ENCODE measurements around the gene DCTN1.

The DCTN1 gene

GRCh38 chr2:74374509-74375205 lies 5.5 kb downstream of the DCTN1 start:
- Histone ChIP-seq H3K4me3 (no peak overlapping the region), H3K9ac (no peak overlapping the region)
- no peak for TF ChIP-seq Cebpa-rat (IDR thresholded peaks at IDR 0.05)

GRCh38 chr2:74373985-74374384 lies 6.1 kb downstream of the DCTN1 start:
- H3K4me2 ChIP-seq = peak overlapping the region; percentile 63
- H4K20me1 ChIP-seq = peaks cover 66% of the 10 kb centered on the region
- TF ChIP-seq Cebpa-rat (IDR thresholded peaks at IDR 0.05) = no peak
- peaks cover 90% of the 10 kb centered on the region for H3K36me3 ChIP-seq
- H3K9me3 ChIP-seq = no peaks in the 10 kb centered on the region
- no peak overlapping the region for H3K9ac ChIP-seq
- peaks cover 35% of the 10 kb centered on the region for H3K4me1 ChIP-seq
- no peak overlapping the region for H3K27ac ChIP-seq
- H3K4me3 ChIP-seq = no peak overlapping the region
- no peaks in the 10 kb centered on the region for H3K27me3 ChIP-seq

More at GRCh38 chr2:74374509-74375205, 5.5 kb downstream of the DCTN1 start:
- no peaks in the 10 kb centered on the region for H3K27me3 ChIP-seq
- no peak overlapping the region for H3K27ac ChIP-seq
- H4K20me1 ChIP-seq = peaks cover 73% of the 10 kb centered on the region
- H3K4me1 ChIP-seq = peaks cover 42% of the 10 kb centered on the region
- no peaks in the 10 kb centered on the region for H3K9me3 ChIP-seq
- peaks cover 89% of the 10 kb centered on the region for H3K36me3 ChIP-seq
- H3K4me2 ChIP-seq = no peak overlapping the region

GRCh38 chr2:74373221-74373676 lies 6.9 kb downstream of the DCTN1 start:
- Histone ChIP-seq H3K4me1 (peaks cover 30% of the 10 kb centered on the region), H3K36me3 (peaks cover 90% of the 10 kb centered on the region), H3K27ac (peak overlapping the region; percentile 35; the same call in 1 of the 2 replicates), H3K9ac (0 out of 2 replicates have a peak overlapping the region, but pooled peaks have one; percentile 3), H3K9me3 (no peaks in the 10 kb centered on the region), H3K27me3 (no peaks in the 10 kb centered on the region), H4K20me1 (peaks cover 59% of the 10 kb centered on the region), H3K4me3 (no peak overlapping the region), H3K4me2 (peak overlapping the region; percentile 63)
- TF ChIP-seq Cebpa-rat (IDR thresholded peaks at IDR 0.05) = no peak

GRCh38 chr2:74372674-74373073 lies 7.4 kb downstream of the DCTN1 start:
- Histone ChIP-seq H3K9ac (0 out of 2 replicates have a peak overlapping the region, but pooled peaks have one; percentile 3), H3K4me1 (peaks cover 30% of the 10 kb centered on the region), H3K4me2 (peak overlapping the region; percentile 63), H3K36me3 (peaks cover 90% of the 10 kb centered on the region), H3K4me3 (no peak overlapping the region), H4K20me1 (peaks cover 53% of the 10 kb centered on the region), H3K9me3 (no peaks in the 10 kb centered on the region), H3K27me3 (no peaks in the 10 kb centered on the region), H3K27ac (peak overlapping the region; percentile 35; the same call in 1 of the 2 replicates)
- no peak for TF ChIP-seq Cebpa-rat (IDR thresholded peaks at IDR 0.05)

GRCh38 chr2:74371421-74371820 lies 8.7 kb downstream of the DCTN1 start:
- H3K27me3 ChIP-seq = no peaks in the 10 kb centered on the region
- H4K20me1 ChIP-seq = peaks cover 41% of the 10 kb centered on the region
- peaks cover 90% of the 10 kb centered on the region for H3K36me3 ChIP-seq
- H3K9ac ChIP-seq = no peak overlapping the region
- H3K9me3 ChIP-seq = no peaks in the 10 kb centered on the region
- no peak overlapping the region for H3K4me2 ChIP-seq
- H3K4me3 ChIP-seq = no peak overlapping the region
- no peak overlapping the region for H3K27ac ChIP-seq
- TF ChIP-seq Cebpa-rat (IDR thresholded peaks at IDR 0.05) = no peak
- H3K4me1 ChIP-seq = peaks cover 28% of the 10 kb centered on the region

- Histone ChIP-seq H3K27me3 (no peaks in the 10 kb centered on the region), H3K4me2 (no peak overlapping the region), H3K27ac (no peak overlapping the region), H3K9ac (no peak overlapping the region), H3K4me3 (no peak overlapping the region), H3K4me1 (peaks cover 19% of the 10 kb centered on the region), H4K20me1 (peaks cover 26% of the 10 kb centered on the region), H3K9me3 (no peaks in the 10 kb centered on the region), H3K36me3 (peaks cover 90% of the 10 kb centered on the region)
- TF ChIP-seq Cebpa-rat (IDR thresholded peaks at IDR 0.05) = no peak
Observed at GRCh38 chr2:74369976-74370375, 10.1 kb downstream of the DCTN1 start.

- Histone ChIP-seq H3K4me3 (no peak overlapping the region), H3K27me3 (no peaks in the 10 kb centered on the region), H4K20me1 (peaks cover 12% of the 10 kb centered on the region), H3K27ac (no peak overlapping the region), H3K9ac (no peak overlapping the region), H3K4me1 (peaks cover 11% of the 10 kb centered on the region), H3K36me3 (peaks cover 93% of the 10 kb centered on the region), H3K9me3 (no peaks in the 10 kb centered on the region), H3K4me2 (no peak overlapping the region)
- no peak for TF ChIP-seq Cebpa-rat (IDR thresholded peaks at IDR 0.05)
Observed at GRCh38 chr2:74368499-74368898, 11.6 kb downstream of the DCTN1 start.

- no peak overlapping the region for H3K9ac ChIP-seq
- H3K27ac ChIP-seq = no peak overlapping the region
- peaks cover 100% of the 10 kb centered on the region for H3K36me3 ChIP-seq
- no peak for TF ChIP-seq Cebpa-rat (IDR thresholded peaks at IDR 0.05)
- no peaks in the 10 kb centered on the region for H3K9me3 ChIP-seq
- no peaks in the 10 kb centered on the region for H3K27me3 ChIP-seq
- H4K20me1 ChIP-seq = peaks cover 6% of the 10 kb centered on the region
- peaks cover 4% of the 10 kb centered on the region for H3K4me1 ChIP-seq
- no peak overlapping the region for H3K4me3 ChIP-seq
- H3K4me2 ChIP-seq = no peak overlapping the region
Observed at GRCh38 chr2:74367789-74368188, 12.3 kb downstream of the DCTN1 start.

GRCh38 chr2:74366036-74366435 lies 14.1 kb downstream of the DCTN1 start:
- Histone ChIP-seq H3K36me3 (peaks cover 100% of the 10 kb centered on the region), H4K20me1 (no peaks in the 10 kb centered on the region; the same call in 1 of the 2 replicates), H3K4me1 (no peaks in the 10 kb centered on the region), H3K4me2 (no peak overlapping the region), H3K27me3 (no peaks in the 10 kb centered on the region), H3K9me3 (no peaks in the 10 kb centered on the region), H3K27ac (no peak overlapping the region), H3K9ac (no peak overlapping the region), H3K4me3 (no peak overlapping the region)
- TF ChIP-seq Cebpa-rat (IDR thresholded peaks at IDR 0.05) = no peak

Measured in BLaER1 (cell line).